ENCODE measurements around the gene VPS41.

- TF ChIP-seq CTCF (IDR thresholded peaks at IDR 0.05) (no peak), POLR2A (IDR thresholded peaks at IDR 0.05) (no peak)
These were observed 15.9 kb downstream of the VPS41 start for GRCh38 chr7:38893061-38893460.
